22Rv1 (cell line): ENCODE measurements around the gene VRK3.

ENCODE experiments used
- CTCF ChIP-seq: fragments of 450-650 bp; IDR thresholded peaks from 2 replicates; pipeline ENCODE4 v1.5.1; 2017; ENCODE audit warnings: mild to moderate bottlenecking
- ZFX ChIP-seq: fragments of 450-650 bp; IDR thresholded peaks from 2 replicates; pipeline ENCODE4 v1.6.1; 2017; ENCODE audit warnings: antibody characterized with exemption, borderline replicate concordance

GRCh38 chr19:49973987-49974386 lies 51.2 kb downstream of the VRK3 start:
- TF ChIP-seq CTCF (no peak), ZFX (no peak)
